Cardiac fibroblast (primary cell): Measurements from ENCODE around the gene VCAN.

ENCODE experiments used
- DNase-seq, 2 donors: peaks; one replicate each; pipeline versions ENCODE4 v3.0.0 to v3.0.0-alpha.2; 2010; ENCODE audit warnings: low read depth in 2 of 2
- H3K4me3 ChIP-seq, 2 donors: replicated peaks in 1 of 2; 1 replicate in 1 of 2; 2 replicates in 1 of 2; pipeline ENCODE4 v1.5.1; 2011; ENCODE audit warnings: low read depth in 2 of 2, low read length in 2 of 2, mild to moderate bottlenecking in 2 of 2, moderate library complexity in 1 of 2
- CTCF ChIP-seq: IDR thresholded peaks from one replicate; pipeline ENCODE4 v1.5.1; 2011; ENCODE audit warnings: low read depth, mild to moderate bottlenecking, low read length, inconsistent platforms

VCAN gene

GRCh38 chr5:83552275-83552674, 80.7 kb downstream of the VCAN start:
- TF ChIP-seq CTCF = no peak
- DNase-seq = peak in 1 of 2 donors; percentile 61

GRCh38 chr5:83553000-83553486, 81.5 kb downstream of the VCAN start:
- DNase-seq = peak; percentile 61 to 94
- TF ChIP-seq CTCF = no peak
- H3K4me3 ChIP-seq = no peak overlapping the region

More at GRCh38 chr5:83552275-83552674, 80.7 kb downstream of the VCAN start:
- no peak overlapping the region for H3K4me3 ChIP-seq

GRCh38 chr5:83554133-83554532, 82.6 kb downstream of the VCAN start:
- no peak overlapping the region for H3K4me3 ChIP-seq
- DNase-seq = no peak
- TF ChIP-seq CTCF = no peak

GRCh38 chr5:83554686-83555085, 83.1 kb downstream of the VCAN start:
- no peak overlapping the region for H3K4me3 ChIP-seq
- TF ChIP-seq CTCF = no peak
- peak in 1 of 2 donors; percentile 56 for DNase-seq

GRCh38 chr5:83555263-83555662, 83.7 kb downstream of the VCAN start:
- DNase-seq = no peak
- no peak overlapping the region for H3K4me3 ChIP-seq
- TF ChIP-seq CTCF = no peak

- DNase-seq = no peak
- TF ChIP-seq CTCF = no peak
Measured at GRCh38 chr5:83556190-83556589, 84.6 kb downstream of the VCAN start.

More at GRCh38 chr5:83556190-83556589, 84.6 kb downstream of the VCAN start:
- H3K4me3 ChIP-seq = no peak overlapping the region
